IPS-18a (cell line): ENCODE measurements around the gene SMIM43.

Experiments used
- H3K27ac ChIP-seq: one replicate; pipeline ENCODE4 v1.5.1; 2013; ENCODE audit warnings: low read length
- H3K27me3 ChIP-seq: one replicate; pipeline ENCODE4 v1.6.1; 2013; ENCODE audit warnings: mild to moderate bottlenecking, low read length; ENCODE audit not compliant: control insufficient read depth, insufficient read depth
- H3K36me3 ChIP-seq: one replicate; pipeline ENCODE4 v1.6.1; 2013; ENCODE audit warnings: low read depth, low read length; ENCODE audit not compliant: control insufficient read depth
- H3K4me1 ChIP-seq: one replicate; pipeline ENCODE4 v1.6.1; 2013; ENCODE audit warnings: low read depth, low read length; ENCODE audit not compliant: control insufficient read depth
- H3K4me3 ChIP-seq: one replicate; pipeline ENCODE4 v1.5.1; 2013; ENCODE audit warnings: low read length
- H3K9ac ChIP-seq: one replicate; pipeline ENCODE4 v1.6.1; 2013; ENCODE audit warnings: mild to moderate bottlenecking, low read length, moderate library complexity
- H3K9me3 ChIP-seq: one replicate; pipeline ENCODE4 v1.6.1; 2013; ENCODE audit warnings: low read depth, low read length; ENCODE audit not compliant: control insufficient read depth

Gene SMIM43

DNA sequence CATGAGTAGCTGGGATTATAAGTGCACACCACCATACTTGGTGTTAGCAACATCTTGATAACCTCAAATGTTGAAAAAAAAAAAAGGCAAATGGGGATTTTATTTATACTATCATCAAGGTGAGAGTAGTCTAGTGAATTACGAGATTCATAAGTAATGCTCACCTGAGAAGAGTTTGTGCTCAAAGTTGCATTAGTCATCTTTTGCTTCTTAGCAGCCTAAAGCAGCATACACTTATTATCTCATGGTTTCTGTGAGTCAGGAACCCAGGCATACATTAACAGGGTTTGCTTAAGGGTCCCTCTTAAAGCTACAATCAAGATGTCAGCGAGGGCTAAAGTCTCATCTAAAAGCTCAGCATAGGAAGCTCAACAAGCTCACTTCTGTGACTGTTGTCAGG, 28.0 kb upstream of the SMIM43 start:
- no peak overlapping the region for H3K4me3 ChIP-seq
- no peak overlapping the region for H3K9ac ChIP-seq
- H3K9me3 ChIP-seq = no peaks in the 10 kb centered on the region
- H3K27me3 ChIP-seq = no peaks in the 10 kb centered on the region
- H3K36me3 ChIP-seq = no peaks in the 10 kb centered on the region
- H3K27ac ChIP-seq = no peak overlapping the region
- H3K4me1 ChIP-seq = peaks cover 16% of the 10 kb centered on the region

DNA sequence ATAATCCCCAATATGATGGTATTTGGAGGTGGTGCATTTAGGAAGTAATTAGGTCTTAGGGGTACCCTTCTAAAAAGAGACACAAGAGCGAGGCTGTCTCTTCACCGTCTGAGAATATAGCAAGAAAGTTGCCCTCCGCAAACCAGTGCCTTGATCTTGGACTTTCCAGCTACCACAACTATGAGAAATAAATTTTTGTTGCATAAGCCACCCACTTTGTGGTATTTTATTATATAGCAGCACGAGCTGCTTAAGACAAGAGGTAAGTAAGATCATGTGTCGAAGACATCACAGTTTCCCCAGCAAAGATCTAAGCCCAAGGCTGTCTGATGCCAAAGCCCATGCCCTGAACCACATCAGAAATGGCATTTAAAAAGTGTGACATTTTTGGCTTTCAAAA, 26.5 kb upstream of the SMIM43 start:
- no peaks in the 10 kb centered on the region for H3K36me3 ChIP-seq
- no peak overlapping the region for H3K4me3 ChIP-seq
- no peak overlapping the region for H3K27ac ChIP-seq
- H3K9ac ChIP-seq = no peak overlapping the region
- peaks cover 13% of the 10 kb centered on the region for H3K4me1 ChIP-seq
- H3K27me3 ChIP-seq = no peaks in the 10 kb centered on the region
- no peaks in the 10 kb centered on the region for H3K9me3 ChIP-seq

DNA sequence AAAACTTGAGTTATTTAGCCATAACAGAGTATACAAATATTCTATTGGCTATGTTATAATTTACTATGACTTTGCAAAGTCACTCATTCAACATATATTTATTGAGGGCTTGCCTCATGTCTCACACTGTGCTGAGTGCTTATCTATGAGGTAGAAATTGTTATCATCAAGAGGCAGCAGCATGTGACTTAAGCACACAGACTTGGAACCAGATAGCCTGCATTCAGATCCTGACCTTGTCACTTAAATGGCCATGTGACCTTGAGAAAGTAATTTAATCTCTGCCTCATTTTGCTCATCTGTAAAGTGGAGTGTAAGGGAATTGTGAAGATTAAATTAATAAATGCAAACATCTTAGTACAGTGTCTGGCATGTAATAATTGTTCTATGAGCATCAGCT, 26.0 kb upstream of the SMIM43 start:
- Histone ChIP-seq H3K27me3 (no peaks in the 10 kb centered on the region), H3K4me1 (peaks cover 8% of the 10 kb centered on the region), H3K9ac (no peak overlapping the region), H3K9me3 (no peaks in the 10 kb centered on the region), H3K36me3 (no peaks in the 10 kb centered on the region), H3K4me3 (no peak overlapping the region), H3K27ac (no peak overlapping the region)

DNA sequence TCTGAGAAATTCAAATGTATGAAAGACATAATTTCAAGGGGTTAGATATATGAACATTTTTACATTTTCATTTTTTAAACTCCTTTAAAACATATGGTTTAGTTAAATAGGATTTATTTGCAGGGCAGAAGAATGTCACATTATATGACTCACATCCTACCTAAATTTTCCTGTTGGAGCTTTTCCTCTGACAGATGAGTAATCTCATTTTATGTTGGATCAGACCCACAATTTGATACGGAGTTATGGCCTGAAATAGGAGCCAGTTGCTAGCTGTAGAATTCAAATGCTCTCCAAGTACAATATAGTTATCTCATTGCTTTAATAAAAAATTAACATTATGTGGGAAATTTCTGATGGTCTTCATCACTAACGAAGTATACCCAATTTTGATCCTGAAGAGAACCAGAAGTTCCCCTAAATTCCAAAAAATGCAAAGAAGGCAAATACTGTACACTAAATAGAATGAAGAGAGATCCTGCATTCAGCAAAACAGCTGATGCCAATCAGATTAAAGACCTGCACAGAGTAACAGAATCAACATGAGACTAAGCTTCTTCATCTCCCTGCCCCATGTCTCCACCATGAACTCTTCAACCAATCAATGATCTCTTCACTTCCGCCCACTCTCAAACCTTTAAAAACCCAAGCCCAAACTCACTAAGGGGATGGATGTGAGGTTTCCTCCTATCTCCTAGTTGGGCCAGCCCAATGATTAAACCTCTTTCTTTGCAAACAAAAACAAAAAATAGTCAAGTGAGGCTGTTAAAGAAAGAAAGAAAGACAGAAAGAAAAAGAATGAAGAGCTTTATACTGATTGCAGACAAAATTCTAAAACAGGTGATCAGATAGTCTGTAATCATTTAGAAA, 25.2 kb upstream of the SMIM43 start:
- no peaks in the 10 kb centered on the region for H3K9me3 ChIP-seq
- no peak overlapping the region for H3K9ac ChIP-seq
- H3K4me3 ChIP-seq = no peak overlapping the region
- H3K27ac ChIP-seq = no peak overlapping the region
- H3K4me1 ChIP-seq = no peaks in the 10 kb centered on the region
- no peaks in the 10 kb centered on the region for H3K27me3 ChIP-seq
- H3K36me3 ChIP-seq = no peaks in the 10 kb centered on the region

DNA sequence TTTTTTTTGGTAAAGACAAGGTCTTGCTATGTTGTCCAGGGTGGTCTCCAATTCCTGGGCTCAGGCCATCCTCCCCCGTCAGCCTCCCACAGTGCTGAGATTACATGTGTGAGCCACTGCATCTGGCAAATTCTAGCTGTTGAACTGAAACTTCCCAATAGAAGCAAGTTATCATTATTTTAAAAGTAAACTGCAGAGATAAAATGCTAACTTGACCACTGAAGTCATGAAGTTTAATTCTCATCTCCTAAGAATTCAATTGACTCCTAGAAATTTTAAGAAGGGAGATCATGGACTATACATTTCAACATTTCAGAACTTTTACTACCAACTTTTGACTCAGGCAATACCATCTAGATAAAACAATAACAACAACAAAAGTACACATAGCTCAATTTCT, 24.5 kb upstream of the SMIM43 start:
- H3K4me1 ChIP-seq = no peaks in the 10 kb centered on the region
- H3K9me3 ChIP-seq = no peaks in the 10 kb centered on the region
- H3K27ac ChIP-seq = no peak overlapping the region
- H3K9ac ChIP-seq = no peak overlapping the region
- no peak overlapping the region for H3K4me3 ChIP-seq
- no peaks in the 10 kb centered on the region for H3K27me3 ChIP-seq
- H3K36me3 ChIP-seq = no peaks in the 10 kb centered on the region

DNA sequence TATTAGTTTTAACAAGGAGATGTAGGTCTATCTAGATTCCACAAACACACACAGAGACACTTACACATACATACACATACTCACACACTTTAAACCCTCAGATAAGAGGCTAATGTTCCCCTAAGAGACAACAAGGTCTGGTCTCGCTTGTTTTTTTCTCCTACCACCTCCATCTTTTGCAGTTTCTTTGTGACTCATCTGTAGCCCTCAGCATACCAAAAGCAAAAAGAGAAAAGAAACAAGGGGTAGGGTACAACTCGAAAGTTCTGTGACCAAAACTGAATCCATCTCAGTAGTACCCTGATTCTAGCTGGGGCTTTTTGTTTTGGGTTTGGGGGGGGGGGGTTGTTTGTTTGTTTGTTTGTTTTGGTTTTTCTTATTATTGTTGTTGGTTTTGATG, 23.9 kb upstream of the SMIM43 start:
- Histone ChIP-seq H3K27me3 (no peaks in the 10 kb centered on the region), H3K4me3 (no peak overlapping the region), H3K27ac (no peak overlapping the region), H3K9ac (no peak overlapping the region), H3K36me3 (no peaks in the 10 kb centered on the region), H3K4me1 (no peaks in the 10 kb centered on the region), H3K9me3 (no peaks in the 10 kb centered on the region)

DNA sequence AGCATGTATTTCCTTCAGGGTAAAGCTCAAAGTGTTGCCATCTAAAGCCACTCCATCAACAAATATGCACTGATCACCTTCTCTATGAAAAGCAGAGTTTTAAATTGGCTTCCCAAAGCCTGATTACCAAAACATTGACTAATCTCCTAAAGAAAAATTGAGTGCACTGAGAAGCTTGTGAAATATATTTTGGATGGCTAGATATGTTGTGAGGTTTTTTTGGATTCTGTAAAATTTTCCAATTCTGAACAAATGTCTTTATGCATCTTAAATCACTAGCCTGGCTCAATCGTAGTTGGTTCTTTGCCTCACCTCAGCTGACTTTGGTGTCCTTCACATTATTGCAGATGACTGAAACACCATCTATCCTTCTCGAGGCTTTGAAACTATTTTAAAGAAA, 21.3 kb upstream of the SMIM43 start:
- H3K4me1 ChIP-seq = no peaks in the 10 kb centered on the region
- H3K9me3 ChIP-seq = no peaks in the 10 kb centered on the region
- H3K4me3 ChIP-seq = no peak overlapping the region
- no peak overlapping the region for H3K9ac ChIP-seq
- H3K27ac ChIP-seq = no peak overlapping the region
- no peaks in the 10 kb centered on the region for H3K27me3 ChIP-seq
- H3K36me3 ChIP-seq = no peaks in the 10 kb centered on the region

DNA sequence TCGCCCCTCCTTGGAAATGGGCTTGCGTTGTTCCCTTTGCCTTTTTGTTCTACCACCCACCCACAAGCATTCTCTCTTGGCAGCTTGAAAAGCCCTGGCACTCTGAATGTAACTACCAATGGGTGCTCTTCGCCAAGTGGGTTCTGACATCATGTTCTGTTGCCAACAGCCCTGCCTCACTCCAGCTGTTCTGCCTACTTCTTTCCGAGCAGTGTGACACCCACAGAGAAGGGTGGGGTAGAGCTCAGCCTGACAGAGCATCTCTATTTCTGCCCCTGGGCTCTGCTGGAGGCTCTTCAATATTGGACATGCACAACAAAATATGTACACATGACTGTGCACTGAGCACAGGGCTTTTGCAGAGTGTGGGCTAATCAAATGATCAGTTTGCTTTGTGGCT, 20.5 kb upstream of the SMIM43 start:
- Histone ChIP-seq H3K9ac (no peak overlapping the region), H3K27me3 (no peaks in the 10 kb centered on the region), H3K4me3 (no peak overlapping the region), H3K27ac (no peak overlapping the region), H3K9me3 (no peaks in the 10 kb centered on the region), H3K4me1 (no peaks in the 10 kb centered on the region), H3K36me3 (no peaks in the 10 kb centered on the region)

DNA sequence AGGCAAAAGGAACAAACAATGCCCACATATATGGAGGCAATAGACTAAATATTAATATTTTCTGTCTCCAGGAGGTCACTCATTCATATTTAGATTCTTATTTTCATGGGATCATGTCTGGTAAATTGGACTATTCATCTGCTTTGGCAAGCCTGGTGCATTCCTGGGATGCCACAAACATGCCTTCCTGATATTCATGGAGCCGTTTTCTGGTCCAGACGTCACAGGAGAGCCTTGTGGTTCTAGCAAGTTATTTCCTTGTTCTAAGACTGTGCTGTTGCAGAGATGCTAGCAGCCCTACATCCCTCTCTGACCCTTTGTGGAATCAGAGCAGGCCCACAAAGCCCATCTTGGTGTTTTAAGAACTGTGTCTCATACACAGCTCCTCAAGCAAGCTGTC, 20.0 kb upstream of the SMIM43 start:
- no peak overlapping the region for H3K9ac ChIP-seq
- H3K27me3 ChIP-seq = no peaks in the 10 kb centered on the region
- H3K36me3 ChIP-seq = no peaks in the 10 kb centered on the region
- H3K9me3 ChIP-seq = no peaks in the 10 kb centered on the region
- no peak overlapping the region for H3K4me3 ChIP-seq
- no peak overlapping the region for H3K27ac ChIP-seq
- H3K4me1 ChIP-seq = no peaks in the 10 kb centered on the region

DNA sequence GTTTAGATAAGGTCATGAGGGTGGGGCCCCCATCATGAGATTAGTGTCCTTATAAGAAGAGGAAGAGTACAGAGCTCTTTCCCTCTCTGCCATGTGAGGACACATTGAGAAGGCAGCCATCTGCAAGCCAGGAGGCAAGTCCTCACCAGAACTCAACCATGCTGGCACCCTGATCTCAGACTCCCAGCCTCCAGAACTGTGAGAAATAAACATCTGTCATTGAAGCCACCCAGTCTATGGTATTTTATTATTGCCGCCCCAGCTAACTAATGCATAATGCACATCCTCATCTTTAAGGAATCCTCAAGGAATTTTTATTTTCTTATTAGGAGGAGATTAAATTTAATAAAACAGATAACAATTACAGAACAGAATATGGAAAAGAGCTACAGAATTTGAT, 19.4 kb upstream of the SMIM43 start:
- Histone ChIP-seq H3K4me1 (no peaks in the 10 kb centered on the region), H3K4me3 (no peak overlapping the region), H3K9ac (no peak overlapping the region), H3K36me3 (no peaks in the 10 kb centered on the region), H3K27ac (no peak overlapping the region), H3K27me3 (no peaks in the 10 kb centered on the region), H3K9me3 (no peaks in the 10 kb centered on the region)

DNA sequence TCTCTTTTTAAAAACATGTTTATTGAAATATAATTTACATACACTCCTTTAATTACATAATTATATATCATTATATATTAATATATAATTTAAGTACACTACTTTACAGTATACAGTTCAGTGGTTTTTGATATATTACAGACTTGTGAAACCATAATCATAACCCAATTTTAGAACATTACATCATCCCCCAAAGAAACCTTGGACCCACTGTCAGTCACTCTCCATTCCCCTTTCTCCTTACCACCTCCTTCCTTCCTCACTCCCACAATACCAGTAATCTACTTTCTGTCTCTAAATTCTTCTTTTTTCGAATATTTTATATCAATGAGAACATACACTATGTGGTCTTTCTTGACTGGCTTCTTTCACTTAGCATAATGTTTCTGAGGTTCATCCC, 18.2 kb upstream of the SMIM43 start:
- Histone ChIP-seq H3K4me3 (no peak overlapping the region), H3K9me3 (no peaks in the 10 kb centered on the region), H3K27ac (no peak overlapping the region), H3K36me3 (no peaks in the 10 kb centered on the region), H3K9ac (no peak overlapping the region), H3K27me3 (no peaks in the 10 kb centered on the region), H3K4me1 (no peaks in the 10 kb centered on the region)

DNA sequence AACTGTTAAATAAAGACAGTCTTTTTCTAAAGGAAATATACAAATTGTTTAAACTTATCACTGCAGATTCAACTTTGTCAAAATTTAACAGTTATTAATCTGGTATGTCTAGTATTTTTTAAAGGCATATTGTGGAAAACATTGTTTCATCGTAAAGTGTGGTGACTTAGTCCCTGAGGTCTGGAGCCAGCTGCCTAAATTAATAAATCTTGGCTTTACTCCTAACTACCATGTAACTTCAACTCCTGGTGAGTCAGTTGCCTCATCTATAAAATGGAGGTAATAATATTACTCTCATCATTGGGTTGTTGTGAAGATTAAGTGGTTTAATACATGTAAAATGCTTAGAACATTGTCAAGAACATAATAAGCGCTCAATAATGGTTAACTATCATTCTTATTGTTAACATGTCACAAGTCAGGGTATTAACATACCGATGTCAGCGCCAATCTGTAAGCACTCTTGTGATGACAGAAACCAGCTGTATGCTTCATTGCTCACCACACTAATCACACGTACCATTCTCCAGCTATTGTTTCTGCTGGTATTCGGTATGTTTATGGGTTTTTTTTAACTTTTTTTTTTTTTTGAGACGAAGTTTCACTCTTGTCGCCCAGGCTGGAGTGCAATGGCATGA, 14.1 kb upstream of the SMIM43 start:
- Histone ChIP-seq H3K9ac (no peak overlapping the region), H3K4me1 (peaks cover 7% of the 10 kb centered on the region), H3K27me3 (no peaks in the 10 kb centered on the region), H3K4me3 (no peak overlapping the region), H3K27ac (no peak overlapping the region), H3K9me3 (no peaks in the 10 kb centered on the region), H3K36me3 (no peaks in the 10 kb centered on the region)
